RWPE1 (cell line): ENCODE measurements around the gene EDN1.

Source experiments
- CTCF ChIA-PET: fragments of 350-600 bp; sonication (Branson Sonifier 250); formaldehyde crosslinking; extraction: SDS; loops from one replicate; lab custom pipeline; 2021; lab: Yijun Ruan, JAX
- POLR2A ChIA-PET: fragments of 400-600 bp; formaldehyde crosslinking; extraction: SDS; loops from one replicate; lab custom pipeline; 2020; ENCODE audit warnings: antibody characterized with exemption; ENCODE audit not compliant: low non-redundant PET; lab: Yijun Ruan, JAX
- DNase-seq: peaks from one replicate; pipeline ENCODE4 v3.0.0; 2012; ENCODE audit warnings: low spot score
- H3K27ac ChIP-seq: fragments of 450-650 bp; 2 replicates; pipeline ENCODE4 v1.5.1; 2017
- TF ChIP-seq, protein P1 (sequence below): fragments of 450-650 bp; conservative IDR thresholded peaks from 2 replicates; pipeline ENCODE4 v1.5.1; 2017; ENCODE audit warnings: low read depth, mild to moderate bottlenecking

The EDN1 gene

DNA sequence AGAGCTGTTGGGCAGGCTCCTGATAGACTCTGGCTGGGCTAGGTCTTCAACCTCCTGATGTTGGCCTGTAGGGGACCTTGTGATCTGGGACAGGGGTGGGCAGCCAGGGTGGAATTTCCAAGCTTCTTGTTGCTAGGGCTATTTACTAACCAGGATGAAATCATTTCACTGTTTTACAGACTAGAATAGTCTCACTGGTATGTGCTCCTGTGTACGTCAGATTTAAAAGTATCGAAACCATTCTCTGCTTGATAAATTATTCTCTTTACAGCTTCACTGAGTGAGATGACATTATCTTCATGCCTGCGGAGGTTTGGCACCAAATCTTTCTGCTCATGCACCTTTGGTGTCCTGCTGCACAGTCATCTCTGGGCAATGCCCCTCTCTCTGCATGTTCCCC is 10.9 kb downstream of the EDN1 start:
- ChIA-PET CTCF (interaction anchor here (0.6 kb wide), 1 partner anchor 365 kb away, joined by 3 read pairs; no protein-coding TSS in a partner anchor), POLR2A (no interaction called here)
- no peak overlapping the region for H3K27ac ChIP-seq
- TF ChIP-seq, protein P1, sequence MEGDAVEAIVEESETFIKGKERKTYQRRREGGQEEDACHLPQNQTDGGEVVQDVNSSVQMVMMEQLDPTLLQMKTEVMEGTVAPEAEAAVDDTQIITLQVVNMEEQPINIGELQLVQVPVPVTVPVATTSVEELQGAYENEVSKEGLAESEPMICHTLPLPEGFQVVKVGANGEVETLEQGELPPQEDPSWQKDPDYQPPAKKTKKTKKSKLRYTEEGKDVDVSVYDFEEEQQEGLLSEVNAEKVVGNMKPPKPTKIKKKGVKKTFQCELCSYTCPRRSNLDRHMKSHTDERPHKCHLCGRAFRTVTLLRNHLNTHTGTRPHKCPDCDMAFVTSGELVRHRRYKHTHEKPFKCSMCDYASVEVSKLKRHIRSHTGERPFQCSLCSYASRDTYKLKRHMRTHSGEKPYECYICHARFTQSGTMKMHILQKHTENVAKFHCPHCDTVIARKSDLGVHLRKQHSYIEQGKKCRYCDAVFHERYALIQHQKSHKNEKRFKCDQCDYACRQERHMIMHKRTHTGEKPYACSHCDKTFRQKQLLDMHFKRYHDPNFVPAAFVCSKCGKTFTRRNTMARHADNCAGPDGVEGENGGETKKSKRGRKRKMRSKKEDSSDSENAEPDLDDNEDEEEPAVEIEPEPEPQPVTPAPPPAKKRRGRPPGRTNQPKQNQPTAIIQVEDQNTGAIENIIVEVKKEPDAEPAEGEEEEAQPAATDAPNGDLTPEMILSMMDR: no peak
- DNase-seq: no peak

DNA sequence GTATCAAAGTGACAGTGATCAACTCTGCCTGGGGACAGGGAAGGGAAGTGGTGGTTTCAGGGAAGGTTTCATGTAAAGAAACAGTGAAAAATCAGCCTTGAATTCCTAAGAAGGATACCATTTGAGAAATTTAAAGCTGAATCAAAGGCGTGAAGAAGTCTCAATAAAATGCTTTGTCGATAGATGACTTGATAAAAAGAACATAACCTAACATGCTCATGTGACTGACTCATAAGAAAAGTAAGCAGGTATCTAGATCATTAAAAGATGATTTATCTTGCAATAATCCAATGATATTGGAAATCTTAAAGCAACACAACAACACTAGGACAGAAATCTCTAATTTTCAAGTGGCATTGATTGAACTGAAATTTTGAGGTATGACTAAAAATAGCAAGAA is 14.3 kb downstream of the EDN1 start:
- TF ChIP-seq, protein P1: no peak
- no peak for DNase-seq
- H3K27ac ChIP-seq: no peak overlapping the region
- ChIA-PET CTCF (no interaction called here), POLR2A (no interaction called here)

DNA sequence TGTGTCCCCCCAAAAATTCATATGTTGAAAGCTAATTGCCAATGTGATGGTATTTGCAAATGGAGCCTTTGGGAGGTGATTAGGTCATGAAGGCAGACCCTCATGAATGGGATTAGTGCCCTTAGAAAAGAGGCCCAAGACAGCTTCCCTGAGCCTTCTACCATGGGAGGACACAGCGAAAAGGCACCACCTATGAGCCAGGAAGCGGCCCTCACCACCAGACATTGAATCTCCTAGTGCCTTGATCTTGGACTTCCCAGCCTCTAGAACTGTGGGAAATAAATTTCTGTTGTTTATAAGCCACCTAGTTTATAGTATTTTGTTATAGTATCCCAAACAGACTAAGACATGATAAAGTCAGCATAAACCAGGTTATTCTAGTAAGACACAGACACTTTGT is 18.9 kb downstream of the EDN1 start:
- no peak overlapping the region for H3K27ac ChIP-seq
- TF ChIP-seq, protein P1: no peak
- ChIA-PET POLR2A (no interaction called here), CTCF (interaction anchor here (0.6 to 1.0 kb wide), 2 partner anchors 20 to 1865 kb away, joined by 3 read pairs; no protein-coding TSS in a partner anchor)
- DNase-seq: no peak

DNA sequence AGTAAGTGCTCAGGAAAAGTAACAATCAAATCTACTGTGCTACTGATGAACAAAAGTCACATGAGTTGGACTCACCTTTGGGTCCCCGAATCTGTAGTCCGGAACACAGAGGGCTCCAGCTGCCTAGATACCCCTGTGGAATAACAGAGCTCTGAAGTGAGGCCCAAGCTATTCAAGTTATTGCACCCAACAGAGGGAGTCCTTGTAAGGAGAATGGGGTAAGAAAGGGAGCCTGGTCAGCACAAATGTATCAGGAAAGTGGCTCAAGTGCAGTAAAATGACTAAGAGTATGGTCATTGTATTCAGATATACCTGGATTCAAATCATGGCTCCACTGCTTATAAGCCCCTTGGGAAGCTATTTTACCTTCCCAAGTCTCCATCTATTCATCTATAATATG is 20.9 kb downstream of the EDN1 start:
- TF ChIP-seq, protein P1: no peak
- DNase-seq: no peak
- ChIA-PET CTCF (interaction anchor here (0.6 to 1.2 kb wide), 4 partner anchors 21 to 120 kb away, joined by 3 to 5 read pairs (median 5); partner anchors contain the start of gene EDN1), POLR2A (no interaction called here)
- no peak overlapping the region for H3K27ac ChIP-seq

DNA sequence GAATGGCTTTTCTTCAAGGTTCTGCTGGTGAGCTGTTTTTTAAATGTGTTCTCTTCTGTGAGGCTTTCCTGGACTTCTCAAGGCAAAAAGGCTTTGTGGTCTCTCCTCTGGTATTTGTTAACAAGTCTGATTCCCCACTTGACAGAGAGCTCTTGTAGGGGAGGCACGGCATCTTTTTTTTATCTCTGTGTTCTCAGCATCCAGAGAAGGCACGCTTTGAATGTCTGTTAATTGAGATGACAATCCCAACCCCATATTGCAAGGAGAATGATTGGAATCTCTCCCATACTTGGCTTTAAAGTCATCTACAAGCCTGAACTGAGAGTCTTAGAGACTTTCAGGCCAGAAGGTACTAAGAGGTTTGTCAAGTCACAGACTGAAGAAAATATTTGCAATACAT is 22.6 kb downstream of the EDN1 start:
- ChIA-PET POLR2A (no interaction called here), CTCF (no interaction called here)
- DNase-seq: no peak
- no peak overlapping the region for H3K27ac ChIP-seq
- TF ChIP-seq, protein P1: no peak

DNA sequence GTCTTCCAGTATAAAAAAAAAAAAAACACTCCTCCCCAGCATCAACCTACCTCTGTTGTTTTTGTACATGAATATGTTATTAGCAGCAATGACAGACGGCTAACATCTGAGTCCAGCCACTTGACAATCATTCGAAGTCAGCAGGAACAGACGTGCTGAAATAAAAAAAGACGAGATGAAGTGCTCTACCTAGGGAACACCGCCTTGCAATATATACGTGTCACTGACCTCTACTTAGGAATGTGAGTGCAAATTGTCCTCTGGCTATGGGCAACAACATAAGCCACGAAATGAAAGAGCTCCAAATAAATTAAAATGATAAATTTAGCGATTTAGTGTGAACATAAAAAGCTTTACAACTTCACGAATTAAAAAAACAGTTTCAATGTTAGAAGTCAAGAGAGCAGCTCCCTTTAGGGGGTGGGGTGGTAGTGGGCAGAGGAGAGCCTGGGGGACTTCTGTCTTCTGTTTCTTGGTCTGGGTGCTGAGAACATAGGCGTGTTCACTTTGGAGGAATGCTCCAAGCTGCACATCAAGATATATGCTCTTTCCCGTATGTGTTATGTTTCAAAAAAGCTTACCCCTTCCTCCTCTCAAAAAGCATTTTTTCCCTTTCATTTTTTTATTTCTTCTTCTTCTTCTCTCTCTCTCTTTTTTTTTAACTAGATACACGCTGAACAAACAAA is 23.3 kb downstream of the EDN1 start:
- ChIA-PET CTCF (interaction anchor here (0.6 to 1.2 kb wide), 3 partner anchors 23 to 279 kb away, joined by 4 read pairs; partner anchors contain the start of gene EDN1), POLR2A (no interaction called here)
- peak overlapping the region; percentile 67; the same call in 1 of the 2 replicates for H3K27ac ChIP-seq
- DNase-seq: no peak
- TF ChIP-seq, protein P1: no peak
